ENCODE data around the gene SPN. TPM values are rescaled to one million over a fixed set of nuclear protein-coding genes. Genes with fewer than 3 reads are reported as not detected.

Gene SPN
- total RNA-seq, 1 experiment from 2014 or later: 0.47 TPM

DNA sequence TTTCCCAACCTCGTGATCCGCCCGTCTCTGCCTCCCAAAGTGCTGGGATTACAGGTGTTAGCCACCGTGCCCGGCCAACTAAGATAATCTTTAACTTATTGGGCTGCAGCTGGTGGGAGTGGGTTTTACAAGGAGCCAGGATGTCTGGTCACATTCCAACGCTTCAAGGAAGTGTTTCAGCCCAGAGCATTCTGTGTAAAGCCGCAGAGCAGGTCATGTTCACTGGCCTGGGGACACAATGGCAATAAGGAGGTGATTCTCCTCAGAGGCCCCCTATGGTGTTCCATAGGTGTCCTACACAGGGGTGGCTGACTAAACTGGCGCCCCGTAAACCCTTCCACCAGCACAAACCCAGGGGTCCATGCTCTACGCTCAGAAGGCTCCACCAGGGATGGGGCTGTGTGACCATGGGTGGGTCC lies 17.1 kb downstream of the SPN start:
- no TSS peak for BruUV-seq (replicated peaks)
- H3K4me3 ChIP-seq (replicated peaks in 1 of 2; ENCODE audit: low read depth in 1 of 2, low read length in 2 of 2): no peak overlapping the region
- H3K4me2 ChIP-seq (ENCODE audit: low read length): no peak overlapping the region
- no peak overlapping the region for H3K9ac ChIP-seq (ENCODE audit: low read length)
- H3K36me3 ChIP-seq (ENCODE audit: control insufficient read depth in 1 of 2, insufficient read depth in 2 of 2, low read length in 2 of 2): no peaks in the 10 kb centered on the region
- H3K27me3 ChIP-seq (ENCODE audit: insufficient read depth, low read length): no peaks in the 10 kb centered on the region
- TF ChIP-seq FOSL1 (IDR thresholded peaks at IDR 0.05; ENCODE audit: low read depth) (no peak), TCF7L2 (IDR thresholded peaks at IDR 0.05; ENCODE audit: borderline replicate concordance, extremely low read depth, insufficient read depth, insufficient read length) (no peak), SP1 (IDR thresholded peaks at IDR 0.05; ENCODE audit: low read depth) (no peak), POLR2AphosphoS5 (IDR thresholded peaks at IDR 0.05; ENCODE audit: low read depth, low read length) (no peak), SRF (IDR thresholded peaks at IDR 0.05; ENCODE audit: low read depth) (no peak), POLR2A (IDR thresholded peaks at IDR 0.05; ENCODE audit: borderline replicate concordance, extremely low read depth, insufficient read depth, insufficient read length) (no peak), JUND (IDR thresholded peaks at IDR 0.05) (no peak), SIN3A (IDR thresholded peaks at IDR 0.05; ENCODE audit: low read depth) (no peak), ELF1 (IDR thresholded peaks at IDR 0.05; ENCODE audit: borderline replicate concordance, low read depth) (no peak), YY1 (IDR thresholded peaks at IDR 0.05; ENCODE audit: extremely low read depth, insufficient replicate concordance, low read depth, low read length) (no peak), EGR1 (IDR thresholded peaks at IDR 0.05; ENCODE audit: low read depth) (no peak), RAD21 (IDR thresholded peaks at IDR 0.05; ENCODE audit: low read depth) (no peak), ATF3 (IDR thresholded peaks at IDR 0.05) (no peak), CBX3 (IDR thresholded peaks at IDR 0.05; ENCODE audit: low read depth) (no peak), ZFX (IDR thresholded peaks at IDR 0.05) (no peak)
- TF ChIP-seq, protein P1, sequence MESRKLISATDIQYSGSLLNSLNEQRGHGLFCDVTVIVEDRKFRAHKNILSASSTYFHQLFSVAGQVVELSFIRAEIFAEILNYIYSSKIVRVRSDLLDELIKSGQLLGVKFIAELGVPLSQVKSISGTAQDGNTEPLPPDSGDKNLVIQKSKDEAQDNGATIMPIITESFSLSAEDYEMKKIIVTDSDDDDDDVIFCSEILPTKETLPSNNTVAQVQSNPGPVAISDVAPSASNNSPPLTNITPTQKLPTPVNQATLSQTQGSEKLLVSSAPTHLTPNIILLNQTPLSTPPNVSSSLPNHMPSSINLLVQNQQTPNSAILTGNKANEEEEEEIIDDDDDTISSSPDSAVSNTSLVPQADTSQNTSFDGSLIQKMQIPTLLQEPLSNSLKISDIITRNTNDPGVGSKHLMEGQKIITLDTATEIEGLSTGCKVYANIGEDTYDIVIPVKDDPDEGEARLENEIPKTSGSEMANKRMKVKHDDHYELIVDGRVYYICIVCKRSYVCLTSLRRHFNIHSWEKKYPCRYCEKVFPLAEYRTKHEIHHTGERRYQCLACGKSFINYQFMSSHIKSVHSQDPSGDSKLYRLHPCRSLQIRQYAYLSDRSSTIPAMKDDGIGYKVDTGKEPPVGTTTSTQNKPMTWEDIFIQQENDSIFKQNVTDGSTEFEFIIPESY (IDR thresholded peaks at IDR 0.05; ENCODE audit: extremely low read depth, insufficient replicate concordance, low read length): no peak
- TF ChIP-seq, protein P2, sequence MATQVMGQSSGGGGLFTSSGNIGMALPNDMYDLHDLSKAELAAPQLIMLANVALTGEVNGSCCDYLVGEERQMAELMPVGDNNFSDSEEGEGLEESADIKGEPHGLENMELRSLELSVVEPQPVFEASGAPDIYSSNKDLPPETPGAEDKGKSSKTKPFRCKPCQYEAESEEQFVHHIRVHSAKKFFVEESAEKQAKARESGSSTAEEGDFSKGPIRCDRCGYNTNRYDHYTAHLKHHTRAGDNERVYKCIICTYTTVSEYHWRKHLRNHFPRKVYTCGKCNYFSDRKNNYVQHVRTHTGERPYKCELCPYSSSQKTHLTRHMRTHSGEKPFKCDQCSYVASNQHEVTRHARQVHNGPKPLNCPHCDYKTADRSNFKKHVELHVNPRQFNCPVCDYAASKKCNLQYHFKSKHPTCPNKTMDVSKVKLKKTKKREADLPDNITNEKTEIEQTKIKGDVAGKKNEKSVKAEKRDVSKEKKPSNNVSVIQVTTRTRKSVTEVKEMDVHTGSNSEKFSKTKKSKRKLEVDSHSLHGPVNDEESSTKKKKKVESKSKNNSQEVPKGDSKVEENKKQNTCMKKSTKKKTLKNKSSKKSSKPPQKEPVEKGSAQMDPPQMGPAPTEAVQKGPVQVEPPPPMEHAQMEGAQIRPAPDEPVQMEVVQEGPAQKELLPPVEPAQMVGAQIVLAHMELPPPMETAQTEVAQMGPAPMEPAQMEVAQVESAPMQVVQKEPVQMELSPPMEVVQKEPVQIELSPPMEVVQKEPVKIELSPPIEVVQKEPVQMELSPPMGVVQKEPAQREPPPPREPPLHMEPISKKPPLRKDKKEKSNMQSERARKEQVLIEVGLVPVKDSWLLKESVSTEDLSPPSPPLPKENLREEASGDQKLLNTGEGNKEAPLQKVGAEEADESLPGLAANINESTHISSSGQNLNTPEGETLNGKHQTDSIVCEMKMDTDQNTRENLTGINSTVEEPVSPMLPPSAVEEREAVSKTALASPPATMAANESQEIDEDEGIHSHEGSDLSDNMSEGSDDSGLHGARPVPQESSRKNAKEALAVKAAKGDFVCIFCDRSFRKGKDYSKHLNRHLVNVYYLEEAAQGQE (IDR thresholded peaks at IDR 0.05; ENCODE audit: low read depth): no peak
- TF ChIP-seq, protein P3, sequence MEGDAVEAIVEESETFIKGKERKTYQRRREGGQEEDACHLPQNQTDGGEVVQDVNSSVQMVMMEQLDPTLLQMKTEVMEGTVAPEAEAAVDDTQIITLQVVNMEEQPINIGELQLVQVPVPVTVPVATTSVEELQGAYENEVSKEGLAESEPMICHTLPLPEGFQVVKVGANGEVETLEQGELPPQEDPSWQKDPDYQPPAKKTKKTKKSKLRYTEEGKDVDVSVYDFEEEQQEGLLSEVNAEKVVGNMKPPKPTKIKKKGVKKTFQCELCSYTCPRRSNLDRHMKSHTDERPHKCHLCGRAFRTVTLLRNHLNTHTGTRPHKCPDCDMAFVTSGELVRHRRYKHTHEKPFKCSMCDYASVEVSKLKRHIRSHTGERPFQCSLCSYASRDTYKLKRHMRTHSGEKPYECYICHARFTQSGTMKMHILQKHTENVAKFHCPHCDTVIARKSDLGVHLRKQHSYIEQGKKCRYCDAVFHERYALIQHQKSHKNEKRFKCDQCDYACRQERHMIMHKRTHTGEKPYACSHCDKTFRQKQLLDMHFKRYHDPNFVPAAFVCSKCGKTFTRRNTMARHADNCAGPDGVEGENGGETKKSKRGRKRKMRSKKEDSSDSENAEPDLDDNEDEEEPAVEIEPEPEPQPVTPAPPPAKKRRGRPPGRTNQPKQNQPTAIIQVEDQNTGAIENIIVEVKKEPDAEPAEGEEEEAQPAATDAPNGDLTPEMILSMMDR (IDR thresholded peaks at IDR 0.05 in 2 of 3, conservative IDR thresholded peaks at IDR 0.05 in 1 of 3; ENCODE audit: borderline replicate concordance in 1 of 3, insufficient read depth in 1 of 3, low read depth in 2 of 3, low read length in 2 of 3): no peak
- TF ChIP-seq, protein P4, sequence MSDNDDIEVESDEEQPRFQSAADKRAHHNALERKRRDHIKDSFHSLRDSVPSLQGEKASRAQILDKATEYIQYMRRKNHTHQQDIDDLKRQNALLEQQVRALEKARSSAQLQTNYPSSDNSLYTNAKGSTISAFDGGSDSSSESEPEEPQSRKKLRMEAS (IDR thresholded peaks at IDR 0.05): no peak
- H3K9me2 ChIP-seq (ENCODE audit: insufficient read depth): no peaks in the 10 kb centered on the region
- no peaks in the 10 kb centered on the region for H3K9me3 ChIP-seq (ENCODE audit: control insufficient read depth in 1 of 2, insufficient read depth in 1 of 2, low read depth in 1 of 2, low read length in 2 of 2)
- ChIA-PET CTCF (no interaction called here), RAD21 (ENCODE audit: low non-redundant PET in 1 of 2, low total read pairs in 2 of 2, uncharacterized antibody in 2 of 2, unreplicated experiment in 2 of 2) (no interaction called here), POLR2A (no interaction called here)
- no peak for ATAC-seq
- no peaks in the 10 kb centered on the region for H4K20me1 ChIP-seq (ENCODE audit: insufficient read depth)
- intact Hi-C loops (cut with micrococcal nuclease): no loop called here
- DNase-seq (ENCODE audit: low read depth, low spot score): no peak
- H3K79me2 ChIP-seq (ENCODE audit: insufficient read depth, low read length): no peaks in the 10 kb centered on the region
- peaks cover 0 to 5% of the 10 kb centered on the region in 2 experiments; a peak in 2 of 4 replicates for H3K4me1 ChIP-seq (ENCODE audit: control insufficient read depth in 1 of 2, insufficient read depth in 2 of 2, low read length in 2 of 2)
- no peak overlapping the region for H2AFZ ChIP-seq (ENCODE audit: low read depth, low read length, poor library complexity, severe bottlenecking)
- no peak overlapping the region for H3K27ac ChIP-seq (ENCODE audit: low read depth, low read length)
